GM13977 (cell line): ENCODE results near the gene NCOA1.

Experiments
- DNase-seq: peaks from one replicate; pipeline ENCODE4 v3.0.0; 2012; ENCODE audit warnings: low spot score
- CTCF ChIP-seq: IDR thresholded peaks from 2 replicates; pipeline ENCODE4 v1.5.1; 2012; ENCODE audit warnings: mild to moderate bottlenecking, control low read depth; ENCODE audit not compliant: insufficient read depth; ENCODE audit errors: extremely low read depth, missing control alignments
- in situ Hi-C: fragments of 300-500 bp; cut with MboI; formaldehyde crosslinking; loops from one replicate; pipeline ENCODE4 v1.12.0; 2022; ENCODE audit warnings: low sequenced_read_pairs, low pct_unique_long_range_greater_than_20kb, mixed read lengths, inconsistent platforms; ENCODE audit not compliant: unreplicated experiment

NCOA1 gene

DNA sequence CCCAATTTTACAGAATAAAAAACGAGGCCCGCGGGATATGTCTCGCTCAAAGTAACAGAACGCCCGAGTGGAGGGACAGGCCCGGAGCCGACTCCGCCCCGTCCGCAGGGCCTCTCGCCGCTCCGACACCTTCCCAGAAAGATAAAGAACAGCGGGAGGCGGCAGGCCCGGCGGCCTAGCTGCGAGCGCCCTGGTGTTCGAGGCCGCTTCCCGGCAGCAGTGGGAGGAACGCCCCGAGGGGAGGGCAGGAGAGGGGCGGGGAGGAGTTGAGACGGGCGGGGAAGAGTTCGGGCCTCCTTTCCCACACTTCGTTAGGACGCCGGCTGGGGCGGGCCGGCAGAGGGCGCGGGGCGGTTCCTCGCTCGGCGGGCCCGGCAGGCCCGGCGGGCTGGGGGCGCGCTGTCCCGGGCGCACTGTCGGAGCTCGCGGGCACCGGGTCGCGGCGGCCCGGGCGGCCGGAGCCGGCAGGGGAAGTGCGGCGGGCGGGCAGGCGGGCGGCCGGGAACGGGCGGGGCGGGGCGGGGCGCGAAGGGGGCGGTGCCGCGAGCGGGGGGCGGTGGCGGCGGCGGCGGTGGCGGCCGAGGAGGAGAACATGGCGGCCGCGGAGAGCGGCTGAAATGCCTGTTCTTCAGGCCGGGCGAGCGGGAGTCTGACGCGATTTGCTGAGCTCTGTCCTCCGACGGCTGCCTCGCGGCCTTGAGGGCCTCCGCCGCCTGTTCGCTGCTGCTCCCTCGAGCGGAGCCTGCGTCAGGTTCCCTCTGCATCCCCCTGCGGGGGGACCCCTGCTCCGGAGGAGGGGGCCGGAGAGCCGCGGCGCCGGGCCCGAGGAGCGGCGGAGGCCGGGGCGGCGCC lies at the start of gene NCOA1:
NCOA1 (plus strand) TSS at position 565 of the 852 bp plus-strand sequence. CDS start 167,424 bp downstream, outside the sequence.
- in situ Hi-C loops, result no loop called here
- peak; percentile 29 for TF ChIP-seq CTCF

DNA sequence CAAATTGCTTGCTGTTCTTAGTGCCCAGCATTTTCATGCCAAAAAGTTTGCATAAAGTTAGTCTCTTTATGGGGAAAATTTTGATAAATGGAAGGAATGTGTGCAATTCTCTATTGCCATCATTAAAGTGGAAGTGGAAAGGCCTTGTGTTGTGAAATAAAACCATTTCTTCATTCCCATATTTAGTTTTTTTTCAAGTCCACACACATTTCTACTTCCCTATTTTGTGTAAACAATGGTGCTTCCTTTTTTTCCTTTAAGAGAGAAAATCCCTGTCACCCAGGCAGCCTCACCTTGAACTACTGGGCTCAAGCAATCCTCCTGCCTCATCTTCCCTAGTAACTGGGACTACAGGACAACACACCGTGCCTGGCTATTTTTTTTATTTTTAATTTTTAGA lies 42.3 kb upstream of the NCOA1 start:
- TF ChIP-seq CTCF, result no peak
- in situ Hi-C loops, result no loop called here
- DNase-seq, result no peak

More for the DNA sequence above, at the start of gene NCOA1:
- DNase-seq, result peak; percentile 93

- DNase-seq, result no peak
- in situ Hi-C loops, result no loop called here
- no peak for TF ChIP-seq CTCF
Measured at GRCh38 chr2:24449344-24449743, 41.7 kb upstream of the NCOA1 start.

DNA sequence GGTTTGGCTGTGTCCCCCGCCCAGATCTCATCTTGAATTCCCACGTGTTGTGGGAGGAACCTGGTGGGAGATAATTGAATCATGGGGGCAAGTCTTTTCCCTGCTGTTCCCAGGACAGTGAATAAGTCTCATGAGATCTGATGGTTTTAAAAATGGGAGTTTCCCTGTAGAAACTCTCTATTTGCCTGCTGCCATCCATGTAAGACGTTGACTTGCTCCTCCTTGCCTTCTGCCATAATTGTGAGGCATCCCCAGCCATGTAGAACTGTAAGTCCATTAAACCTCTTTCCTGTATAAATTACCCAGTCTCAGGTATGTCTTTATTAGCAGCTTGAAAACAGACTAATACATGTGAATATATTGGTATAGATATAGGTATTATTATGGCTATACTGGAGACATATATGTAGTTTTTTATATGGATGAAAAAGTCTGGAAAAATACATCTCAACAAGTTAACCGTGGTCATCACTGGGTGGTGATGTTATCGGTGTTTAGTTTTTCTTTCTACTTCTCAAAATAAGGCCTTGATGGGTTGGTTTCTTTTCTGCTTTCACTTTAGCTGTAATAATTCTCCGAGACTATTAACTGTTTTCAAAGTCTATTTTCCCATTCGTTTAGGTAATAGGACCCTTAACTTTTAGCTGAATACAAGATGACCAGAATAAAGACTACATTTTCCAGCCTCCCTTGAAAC lies 39.1 kb upstream of the NCOA1 start:
- TF ChIP-seq CTCF, result no peak
- in situ Hi-C loops, result no loop called here
- no peak for DNase-seq

GRCh38 chr2:24452502-24452885 lies 38.6 kb upstream of the NCOA1 start:
- in situ Hi-C loops, result no loop called here
- TF ChIP-seq CTCF, result no peak
- no peak for DNase-seq

GRCh38 chr2:24453379-24454073 lies 37.5 kb upstream of the NCOA1 start:
- no peak for DNase-seq
- in situ Hi-C loops, result no loop called here
- TF ChIP-seq CTCF, result no peak
